CD14-positive monocyte (primary cell): ENCODE data around the gene PRRC2C. TPM values are rescaled to one million over a fixed set of nuclear protein-coding genes. Genes with fewer than 3 reads are reported as not detected.

Experiments
- DNase-seq, 3 donors: peaks; one replicate each; pipeline ENCODE4 v3.0.0-alpha.2; 2011 to 2022
- H2AFZ ChIP-seq: 2 replicates; pipeline ENCODE4 v1.6.0; 2012; ENCODE audit warnings: mild to moderate bottlenecking, low read depth, low read length, inconsistent platforms; ENCODE audit not compliant: insufficient read depth, poor library complexity, severe bottlenecking
- H3K27ac ChIP-seq, 2 donors: 1 replicate in 1 of 2; 2 replicates in 1 of 2; pipeline ENCODE4 v1.5.1; 2012 to 2013; ENCODE audit warnings: low read length in 2 of 2, control low read depth in 1 of 2, inconsistent platforms in 1 of 2, low read depth in 1 of 2, mild to moderate bottlenecking in 1 of 2
- H3K27me3 ChIP-seq, 2 donors: one replicate each; pipeline versions ENCODE4 v1.6.0 to v1.6.1; 2011 to 2013; ENCODE audit warnings: low read length in 2 of 2; ENCODE audit not compliant: control insufficient read depth in 2 of 2, insufficient read depth in 2 of 2
- H3K36me3 ChIP-seq, 2 donors: replicated peaks in 1 of 2; 1 replicate in 1 of 2; 2 replicates in 1 of 2; pipeline versions ENCODE4 v1.5.1 to v1.6.1; 2012 to 2013; ENCODE audit warnings: low read length in 2 of 2, control low read depth in 1 of 2, inconsistent platforms in 1 of 2, mild to moderate bottlenecking in 1 of 2; ENCODE audit not compliant: insufficient read depth in 2 of 2, control insufficient read depth in 1 of 2
- H3K4me1 ChIP-seq, 2 donors: 1 replicate in 1 of 2; 2 replicates in 1 of 2; pipeline versions ENCODE4 v1.5.1 to v1.6.1; 2012 to 2013; ENCODE audit warnings: low read length in 2 of 2, control low read depth in 1 of 2, inconsistent platforms in 1 of 2, mild to moderate bottlenecking in 1 of 2, moderate library complexity in 1 of 2; ENCODE audit not compliant: insufficient read depth in 2 of 2, control insufficient read depth in 1 of 2
- H3K4me2 ChIP-seq: replicated peaks from 2 replicates; pipeline ENCODE3; 2012; ENCODE audit warnings: low read length, moderate library complexity, mild to moderate bottlenecking; ENCODE audit not compliant: poor library complexity, severe bottlenecking; ENCODE audit errors: extremely low read depth
- H3K4me3 ChIP-seq, 3 experiments: fragments of 200-600 bp in 1 of 3; sonication (generic) in 1 of 3; replicated peaks in 1 of 3; 1 replicate in 2 of 3; 2 replicates in 1 of 3; pipeline ENCODE4 v1.5.1; 2011 to 2013; ENCODE audit warnings: low read length in 3 of 3, mild to moderate bottlenecking in 3 of 3, control low read depth in 2 of 3, low read depth in 2 of 3, inconsistent platforms in 1 of 3, moderate library complexity in 1 of 3
- H3K79me2 ChIP-seq: 2 replicates; pipeline ENCODE4 v1.6.0; 2012; ENCODE audit warnings: mild to moderate bottlenecking, control low read depth, inconsistent platforms, low read length, moderate library complexity; ENCODE audit not compliant: insufficient read depth
- H3K9ac ChIP-seq: 2 replicates; pipeline ENCODE4 v1.6.0; 2017; ENCODE audit warnings: low read length, mild to moderate bottlenecking; ENCODE audit not compliant: insufficient read depth, poor library complexity, severe bottlenecking
- H3K9me3 ChIP-seq, 2 donors: replicated peaks in 1 of 2; 1 replicate in 1 of 2; 2 replicates in 1 of 2; pipeline versions ENCODE4 v1.5.1 to v1.6.1; 2012 to 2013; ENCODE audit warnings: low read length in 2 of 2, control low read depth in 1 of 2; ENCODE audit not compliant: control insufficient read depth in 1 of 2, insufficient read depth in 1 of 2
- H4K20me1 ChIP-seq: 2 replicates; pipeline ENCODE4 v1.6.0; 2012; ENCODE audit warnings: mild to moderate bottlenecking, low read length, control low read depth, moderate library complexity; ENCODE audit not compliant: insufficient read depth
- H3K27ac Mint-ChIP-seq, 7 donors: one replicate each; pipeline ENCODE4 v1.8.0; 2020; ENCODE audit warnings: mild to moderate bottlenecking in 7 of 7, mixed read lengths in 7 of 7, moderate library complexity in 6 of 7, inconsistent platforms in 2 of 7
- H3K27me3 Mint-ChIP-seq, 3 donors: one replicate each; pipeline ENCODE4 v1.8.0; 2021 to 2022; ENCODE audit warnings: low read depth in 3 of 3, mild to moderate bottlenecking in 3 of 3, mixed read lengths in 3 of 3, moderate library complexity in 3 of 3, inconsistent platforms in 1 of 3
- H3K36me3 Mint-ChIP-seq, 2 donors: one replicate each; pipeline ENCODE4 v1.8.0; 2020; ENCODE audit warnings: mixed read lengths in 2 of 2, inconsistent platforms in 1 of 2, mild to moderate bottlenecking in 1 of 2
- H3K4me1 Mint-ChIP-seq: one replicate; pipeline ENCODE4 v1.8.0; 2020; ENCODE audit warnings: mild to moderate bottlenecking, mixed read lengths
- H3K4me3 Mint-ChIP-seq, 2 donors: one replicate each; pipeline ENCODE4 v1.8.0; 2020; ENCODE audit warnings: mild to moderate bottlenecking in 2 of 2, mixed read lengths in 2 of 2, moderate library complexity in 1 of 2
- H3K9me3 Mint-ChIP-seq, 7 donors: one replicate each; pipeline ENCODE4 v1.8.0; 2020 to 2022; ENCODE audit warnings: mixed read lengths in 7 of 7, mild to moderate bottlenecking in 6 of 7, moderate library complexity in 6 of 7, inconsistent platforms in 2 of 7
- CTCF ChIP-seq: fragments of 200-600 bp; IDR thresholded peaks from one replicate; pipeline ENCODE4 v1.8.0; 2022; ENCODE audit warnings: antibody characterized with exemption, mild to moderate bottlenecking
- WGBS: methylation state at CpG from one replicate; pipeline ENCODE4 v1.1.5; 2013; ENCODE audit warnings: missing lambda C conversion rate; ENCODE audit not compliant: insufficient coverage; 5-methylcytosine and 5-hydroxymethylcytosine counted together
- intact Hi-C, 2 donors: fragments of 100-400 bp; cut with micrococcal nuclease; formaldehyde crosslinking; loops; one replicate each; pipeline versions ENCODE4 v1.15.0 to v1.15.1; 2023
- polyA plus RNA-seq, 3 donors: library from polyadenylated mRNA; depleted of rRNA in 1 of 3; unstranded in 2 of 3; stranded (reverse) in 1 of 3; fragments of 300-500 nt in 2 of 3; fragments of >200 nt in 1 of 3; fragmentation: Illumina TruSeq in 2 of 3; gene quantifications; 1 replicate in 2 of 3; 2 replicates in 1 of 3; pipeline ENCODE4 v1.2.3, GENCODE V29; 2012 to 2021

PRRC2C gene
- polyA plus RNA-seq, 3 donors = 13.8 to 69.1 (median 15.6) TPM

- H4K20me1 ChIP-seq = peaks cover 58% of the 10 kb centered on the region
- peaks cover 7 to 8% of the 10 kb centered on the region in 2 donors for H3K36me3 Mint-ChIP-seq
- H3K4me3 Mint-ChIP-seq = peak overlapping the region; percentile 93 to 99
- peak overlapping the region in 6 of 7 donors; percentile 20 to 99 (median 98) for H3K27ac Mint-ChIP-seq
- H3K27ac ChIP-seq = peak overlapping the region in 1 of 2 donors; percentile 99
- no peak for TF ChIP-seq CTCF
- H3K27me3 Mint-ChIP-seq = no peaks in the 10 kb centered on the region
- intact Hi-C loops = loop anchor here in 1 of 2 donors (5.0 kb wide), 2 partner anchors 35 to 255 kb away; partner anchors contain the start of gene VAMP4
- peak overlapping the region; percentile 78 for H3K4me2 ChIP-seq
- peaks cover 40% of the 10 kb centered on the region for H3K4me1 Mint-ChIP-seq
- no peaks in the 10 kb centered on the region for H3K9me3 Mint-ChIP-seq
- H3K4me1 ChIP-seq = peaks cover 16 to 34% of the 10 kb centered on the region in 2 donors
- DNase-seq = no peak
- H3K9ac ChIP-seq = no peak overlapping the region
- no peaks in the 10 kb centered on the region for H3K9me3 ChIP-seq
- H3K27me3 ChIP-seq = no peaks in the 10 kb centered on the region
- peaks cover 67% of the 10 kb centered on the region for H3K79me2 ChIP-seq
- peak overlapping the region in 1 of 3 experiments; percentile 93 for H3K4me3 ChIP-seq
- H2AFZ ChIP-seq = no peak overlapping the region
- H3K36me3 ChIP-seq = peaks cover 0 to 16% of the 10 kb centered on the region in 2 donors
These were observed 1.7 kb downstream of the PRRC2C start for GRCh38 chr1:171487038-171487437.

GRCh38 chr1:171488190-171488929, 3.0 kb downstream of the PRRC2C start:
- no peaks in the 10 kb centered on the region for H3K9me3 ChIP-seq
- WGBS = no CpG with 5 or more reads among the region's 6 CpGs
- no peak overlapping the region for H2AFZ ChIP-seq
- Mint-ChIP-seq H3K36me3 (peaks cover 11 to 15% of the 10 kb centered on the region in 2 donors), H3K27ac (peak overlapping the region in 6 of 7 donors; percentile 25 to 70 (median 48)), H3K4me1 (peaks cover 49% of the 10 kb centered on the region), H3K4me3 (no peak overlapping the region), H3K27me3 (peaks cover 0 to 2% (median 0%) of the 10 kb centered on the region in 3 donors), H3K9me3 (no peaks in the 10 kb centered on the region)
- intact Hi-C loops = loop anchor here in 1 of 2 donors (5.0 kb wide), 2 partner anchors 34 to 254 kb away; partner anchors contain the start of gene VAMP4
- TF ChIP-seq CTCF = no peak
- no peaks in the 10 kb centered on the region for H3K27me3 ChIP-seq
- H3K9ac ChIP-seq = no peak overlapping the region
- H3K36me3 ChIP-seq = peaks cover 0 to 16% of the 10 kb centered on the region in 2 donors
- H3K27ac ChIP-seq = peak overlapping the region in 1 of 2 donors; percentile 99
- H3K4me2 ChIP-seq = no peak overlapping the region
- peaks cover 71% of the 10 kb centered on the region for H4K20me1 ChIP-seq
- H3K4me3 ChIP-seq = no peak overlapping the region
- peaks cover 16 to 34% of the 10 kb centered on the region in 2 donors for H3K4me1 ChIP-seq
- DNase-seq = no peak
- H3K79me2 ChIP-seq = peaks cover 80% of the 10 kb centered on the region
